NCI-H1436 (cell line): ENCODE data around the gene PHAF1.

ENCODE experiments used
- DNase-seq: peaks from one replicate; lab custom pipeline; 2025; lab: John Stamatoyannopoulos, UW

Gene PHAF1

DNA sequence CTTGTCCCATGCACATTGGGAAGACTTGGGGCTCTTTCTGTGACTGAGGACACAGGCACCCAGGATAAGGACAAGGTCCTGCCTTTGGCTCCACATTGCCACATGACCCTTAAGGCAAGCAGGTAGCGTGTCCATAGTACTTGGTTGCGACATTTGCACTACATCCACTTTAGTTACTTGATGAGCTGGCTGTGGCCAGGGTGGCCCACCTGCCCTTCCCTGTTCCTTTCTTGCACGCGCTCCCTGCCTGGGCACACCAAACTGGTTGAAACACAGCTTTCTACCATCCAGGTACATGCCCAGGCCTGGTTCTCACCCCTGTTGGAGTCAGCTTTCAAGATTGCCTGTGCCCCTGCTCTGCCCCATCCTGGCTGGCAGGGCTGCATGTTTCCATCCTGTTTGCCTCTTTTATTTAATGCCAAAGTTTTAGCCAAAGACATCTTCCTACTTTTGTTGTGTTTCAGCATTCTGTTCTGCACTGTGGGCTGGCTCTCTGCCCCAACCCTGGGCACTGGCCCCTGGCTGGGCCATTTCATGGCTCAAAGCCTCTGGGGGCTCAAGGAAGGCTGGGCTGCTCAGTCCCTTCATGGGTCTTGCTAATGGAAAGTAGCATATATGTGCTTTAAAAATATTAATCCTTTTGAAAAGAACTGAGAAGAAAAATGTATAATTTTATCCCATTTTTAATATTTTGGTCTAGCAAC, 37.8 kb downstream of the PHAF1 start:
- DNase-seq, result no peak

DNA sequence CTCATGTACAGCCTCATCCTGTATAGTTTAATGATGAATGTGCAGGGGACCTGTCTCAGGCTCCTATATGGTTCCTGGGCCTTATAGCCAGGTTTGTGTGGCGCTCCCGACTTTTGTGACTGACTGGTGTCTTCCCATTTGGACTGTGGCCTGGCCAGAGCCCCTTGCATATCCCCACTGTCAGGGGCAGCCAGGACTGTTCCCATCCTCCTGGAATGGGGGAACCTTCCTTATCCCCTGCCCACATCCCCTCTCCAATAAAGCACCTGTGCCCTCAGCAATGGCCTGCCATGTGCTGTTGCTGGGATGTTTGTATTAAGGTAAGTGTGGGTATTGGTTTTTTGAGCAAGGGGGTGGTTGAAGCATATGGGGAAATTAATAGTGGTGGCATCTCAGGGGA, 38.5 kb downstream of the PHAF1 start:
- no peak for DNase-seq

- no peak for DNase-seq
Observed at GRCh38 chr16:67148656-67149275, 39.0 kb downstream of the PHAF1 start.

DNA sequence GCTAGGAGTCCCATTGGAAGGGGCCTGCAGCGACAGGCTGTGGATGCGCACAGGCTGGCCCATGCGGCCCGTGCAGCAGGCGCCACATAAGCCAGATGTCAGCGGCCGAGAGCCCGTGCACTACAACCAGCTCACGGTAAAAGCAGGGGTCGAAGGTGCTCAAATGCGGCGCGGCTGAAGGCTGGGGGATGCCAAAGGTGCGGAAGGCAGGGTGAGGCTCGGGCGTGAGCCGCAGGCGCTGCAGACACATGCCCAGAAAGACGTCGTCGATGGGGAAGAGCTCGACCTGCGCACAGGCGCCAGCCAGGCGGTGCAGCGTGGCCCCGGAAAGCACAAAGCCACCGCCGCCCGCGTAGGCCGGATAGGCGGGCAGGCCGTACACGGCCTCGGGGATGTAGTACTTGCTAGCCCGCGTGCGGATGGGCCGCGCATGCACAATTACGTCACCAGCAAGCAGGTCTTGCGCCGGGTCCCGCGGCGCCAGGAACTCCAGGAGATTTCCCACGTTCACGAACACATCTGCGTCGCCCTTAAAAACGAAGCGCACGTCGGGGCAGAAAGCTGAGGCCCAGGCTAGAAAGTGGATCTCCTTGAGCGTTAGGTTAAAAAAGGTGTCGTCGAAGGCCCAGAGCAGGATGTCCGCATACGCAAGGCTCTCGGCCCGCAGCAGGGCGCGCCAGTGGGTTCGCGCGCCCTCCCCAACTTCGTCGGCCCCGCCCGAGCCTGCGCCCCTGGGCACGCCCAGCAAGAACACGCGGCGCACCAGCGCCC, 39.7 kb downstream of the PHAF1 start:
- no peak for DNase-seq

GRCh38 chr16:67150047-67150832, 40.5 kb downstream of the PHAF1 start:
- DNase-seq, result peak; percentile 40

GRCh38 chr16:67150833-67151396, 41.2 kb downstream of the PHAF1 start, which contains the start of gene B3GNT9:
TSS of gene B3GNT9 (minus strand) at chr16:67150998. CDS start at chr16:67150485, 513 bp downstream.
- DNase-seq, result peak; percentile 50

DNA sequence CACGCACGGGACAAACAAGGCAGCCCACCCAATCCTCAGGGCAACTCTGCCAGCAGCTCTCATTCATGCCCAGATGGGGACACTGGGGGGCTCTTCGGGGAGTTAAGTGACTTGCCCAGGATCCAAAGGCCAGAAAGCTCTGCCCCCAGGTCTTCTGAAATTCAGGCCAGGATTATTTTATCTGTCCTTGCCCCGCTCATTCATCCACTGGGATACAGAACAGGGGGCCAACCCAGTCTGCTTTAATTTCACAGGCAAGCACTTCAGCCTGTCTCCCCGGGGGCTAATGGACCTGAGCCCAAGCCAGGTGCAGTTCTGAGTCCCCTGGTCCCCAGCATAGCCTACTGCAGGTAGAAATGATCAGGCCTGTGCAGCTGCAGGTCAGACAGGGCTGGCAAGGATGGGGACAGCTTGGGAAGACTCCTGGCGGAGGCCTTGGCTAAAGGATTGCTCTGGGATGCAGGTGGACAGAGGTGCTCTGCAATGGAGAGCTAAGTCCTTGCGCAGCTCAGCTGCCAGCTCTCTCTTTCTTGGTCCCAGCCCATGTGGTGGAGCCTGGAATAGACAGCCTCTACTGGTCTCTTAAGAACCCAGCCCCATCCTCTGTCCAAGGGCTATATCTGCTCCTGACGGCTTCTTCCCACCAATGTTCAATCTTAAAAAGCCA, 41.8 kb downstream of the PHAF1 start:
- DNase-seq, result no peak

DNA sequence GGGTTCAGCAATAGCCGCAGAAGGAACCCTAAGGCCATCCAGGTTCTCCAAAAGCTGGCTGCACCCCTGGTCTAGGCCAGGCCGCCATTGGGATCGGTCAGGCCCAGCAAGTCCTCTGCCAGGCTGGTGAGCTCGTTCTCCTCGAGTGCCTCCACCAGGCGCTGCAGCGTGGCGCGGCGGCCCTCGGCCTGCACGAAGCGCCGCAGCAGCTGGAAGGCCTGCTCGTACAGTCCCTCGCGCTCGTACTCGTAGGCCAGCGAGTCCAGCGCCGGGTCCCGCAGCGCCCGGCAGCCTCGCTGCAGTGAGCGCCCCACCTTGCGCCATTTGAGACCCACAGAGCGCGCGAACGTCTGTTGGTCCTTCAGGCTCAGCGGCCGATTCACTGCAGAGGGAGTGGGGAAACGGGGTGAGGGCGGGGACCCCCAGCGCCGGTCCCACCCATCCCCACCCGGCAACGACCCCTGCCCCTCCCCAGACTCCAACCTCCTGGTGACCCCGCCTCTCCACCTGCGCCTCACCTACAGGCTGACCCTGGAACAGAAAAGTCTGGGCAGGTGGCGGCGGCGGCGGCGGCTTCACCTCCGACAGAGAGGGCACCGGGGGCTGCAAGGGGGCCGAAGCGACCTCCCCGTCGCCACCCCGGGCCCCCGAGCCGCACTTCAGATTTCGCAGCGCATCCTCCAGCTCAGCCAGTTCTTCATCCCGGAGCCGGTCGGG, 45.0 kb downstream of the PHAF1 start:
- DNase-seq, result no peak

DNA sequence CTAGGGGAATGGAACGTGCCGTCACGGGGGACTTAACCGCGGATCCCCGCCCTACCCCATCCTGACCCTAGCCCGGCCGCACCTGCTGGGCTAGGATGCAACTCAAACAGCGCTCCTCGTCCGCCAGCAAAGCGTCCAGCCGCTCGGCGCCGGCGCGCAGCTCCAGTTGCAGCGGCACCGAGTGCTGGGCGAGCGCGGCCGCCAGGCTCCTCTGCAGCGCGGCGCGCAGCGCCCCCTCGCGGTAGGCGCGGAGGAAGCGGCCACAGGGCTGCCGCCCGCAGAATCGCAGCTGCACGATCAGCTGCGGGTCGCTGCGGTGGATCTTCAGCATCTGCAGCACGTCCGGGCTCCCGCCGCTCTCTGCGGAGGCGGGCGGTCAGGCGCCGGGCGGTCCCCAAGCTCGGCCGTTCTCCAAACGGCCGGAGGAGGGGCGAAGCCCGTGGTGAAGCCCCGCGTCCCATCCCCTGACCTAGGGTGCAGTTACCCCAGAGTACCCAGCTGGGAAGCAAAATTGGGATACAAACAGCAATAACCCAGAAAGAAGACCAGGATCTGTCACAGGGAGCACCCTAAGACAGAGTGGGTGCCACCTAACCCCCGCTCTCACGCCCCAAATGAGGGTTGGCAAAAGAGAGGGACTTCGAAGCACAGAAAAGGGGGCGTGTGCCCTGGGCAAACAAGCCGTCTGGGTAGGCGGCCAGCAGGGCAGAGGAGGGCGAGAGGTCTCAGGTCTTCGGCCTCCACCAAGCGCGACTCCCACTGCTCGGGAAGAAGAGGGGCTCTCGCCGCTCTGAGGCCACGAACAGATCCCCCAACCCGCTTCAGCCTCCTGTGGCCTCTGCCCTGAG, 45.8 kb downstream of the PHAF1 start:
- DNase-seq, result peak; percentile 66

DNA sequence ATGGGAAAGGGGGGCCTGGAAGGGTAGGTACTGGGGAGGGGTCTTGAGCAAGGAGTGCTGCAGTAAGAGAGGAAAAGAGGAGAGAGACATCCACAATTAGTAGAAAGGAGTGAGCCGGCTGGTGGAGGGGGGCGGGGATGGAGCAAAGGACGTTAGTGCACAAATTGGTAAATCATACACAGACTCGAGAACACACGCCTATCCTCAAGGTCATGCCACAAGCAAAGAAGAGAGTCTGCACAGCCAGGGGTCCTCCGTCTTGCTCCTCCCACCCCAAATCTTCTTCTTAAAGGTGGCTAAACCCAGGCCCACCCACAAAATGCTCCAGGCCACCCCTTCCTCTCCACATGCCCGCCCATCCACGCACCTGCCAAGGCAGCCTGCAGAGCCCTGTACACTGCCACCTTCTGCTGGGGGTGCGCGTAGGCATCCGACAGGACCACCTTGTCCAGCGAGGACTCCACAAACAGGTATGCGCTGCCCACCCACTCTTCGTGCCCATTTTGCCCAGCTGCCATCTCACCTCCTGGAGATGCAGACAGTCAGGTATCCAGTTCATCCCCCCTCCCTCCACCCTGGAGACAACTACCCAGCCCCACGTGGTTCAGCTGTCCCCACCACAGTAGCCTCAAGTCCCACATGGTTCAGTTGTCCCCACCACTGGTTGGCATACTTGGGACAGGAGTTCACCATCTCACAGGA, 46.6 kb downstream of the PHAF1 start:
- no peak for DNase-seq

- DNase-seq, result no peak
Observed at GRCh38 chr16:67157106-67157748, 47.5 kb downstream of the PHAF1 start.

DNA sequence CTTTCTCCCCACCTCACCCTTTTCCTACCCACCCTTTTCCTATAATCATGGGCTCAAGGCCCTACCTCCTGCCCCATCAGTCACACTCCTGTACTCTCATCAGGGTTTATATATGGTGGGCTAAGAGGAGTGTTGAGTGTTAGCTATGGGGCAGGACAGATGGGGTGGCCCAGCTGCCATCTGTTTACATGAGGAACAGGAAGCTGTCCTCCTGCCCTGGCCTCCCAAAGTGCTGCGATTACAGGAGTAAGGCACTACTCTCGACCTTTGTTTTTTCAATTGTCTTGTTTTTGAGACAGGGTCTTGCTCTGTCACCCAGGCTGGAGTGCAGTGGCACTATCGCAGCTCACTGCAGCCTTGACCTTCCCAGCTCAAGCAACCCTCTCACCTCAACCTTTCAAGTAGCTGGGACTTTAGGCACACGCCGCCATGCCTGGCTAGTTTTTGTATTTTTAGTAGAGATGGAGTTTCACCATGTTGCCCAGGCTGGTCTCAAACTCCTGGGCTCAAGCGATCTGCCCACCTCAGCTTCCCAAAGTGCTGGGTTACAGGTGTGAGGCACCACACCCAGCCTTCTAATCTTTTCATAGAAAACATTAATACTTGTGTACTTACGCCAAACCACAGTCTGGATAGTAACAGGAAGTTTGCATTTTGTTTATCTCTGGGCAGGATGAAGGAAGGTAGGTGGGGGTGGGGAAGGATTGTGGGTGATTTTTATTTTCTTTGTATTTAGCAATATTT, 48.3 kb downstream of the PHAF1 start:
- DNase-seq, result no peak

GRCh38 chr16:67158637-67159600, 49.2 kb downstream of the PHAF1 start:
- DNase-seq, result peak; percentile 15

- DNase-seq, result no peak
Observed at GRCh38 chr16:67161595-67162058, 51.9 kb downstream of the PHAF1 start.

- DNase-seq, result no peak
Observed at GRCh38 chr16:67162506-67163163, 52.9 kb downstream of the PHAF1 start.
